Measurements from ENCODE around the gene MLLT10. TPM values are rescaled to one million over a fixed set of nuclear protein-coding genes. Genes with fewer than 3 reads are reported as not detected.
"Not testable (repeated sequence)": the region's sequence is repeated elsewhere in the genome, so short reads cannot be mapped to it uniquely, and the experiment has no call there.

MLLT10 gene
- total and polyA plus RNA-seq, 4 donors: 20.6 to 97.8 (median 35.7) TPM

- H3K4me3 ChIP-seq: peak overlapping the region; percentile 88
- no peak for ATAC-seq (ENCODE audit: insufficient read depth, low FRiP score)
Observed at GRCh38 chr10:21534280-21534586, 201 bp downstream of the MLLT10 start.

GRCh38 chr10:21534604-21535493 is 817 bp downstream of the MLLT10 start:
- 0 to 2% methylated on average over 48 to 96 of the region's 96 CpGs for WGBS, 2 donors
- peak; percentile 21 for ATAC-seq (ENCODE audit: insufficient read depth, low FRiP score)

More at GRCh38 chr10:21534280-21534586, 201 bp downstream of the MLLT10 start:
- peaks cover 0 to 19% (median 3%) of the 10 kb centered on the region in 5 donors for H3K4me1 ChIP-seq (ENCODE audit: control insufficient read depth in 5 of 5, insufficient read depth in 5 of 5, low read length in 5 of 5)
- no peak overlapping the region for H3K9ac ChIP-seq (ENCODE audit: insufficient read depth in 1 of 2, low read length in 2 of 2)
- H3K27ac ChIP-seq (ENCODE audit: low read depth in 1 of 2, low read length in 1 of 2): peak overlapping the region; percentile 75 to 96
- no peaks in the 10 kb centered on the region for H3K9me3 ChIP-seq (ENCODE audit: control insufficient read depth in 4 of 4, insufficient read depth in 3 of 4, low read length in 3 of 4)
- 3 to 5% methylated on average over 7 to 20 of the region's 26 CpGs for WGBS, 2 donors
- H3K36me3 ChIP-seq (ENCODE audit: control insufficient read depth in 4 of 4, insufficient read depth in 4 of 4, low read length in 4 of 4): peaks cover 2 to 10% (median 5%) of the 10 kb centered on the region in 4 donors
- no peaks in the 10 kb centered on the region for H3K27me3 ChIP-seq (ENCODE audit: control insufficient read depth in 3 of 3, insufficient read depth in 3 of 3, low read length in 2 of 3)
- DNase-seq: no peak
- no peak for TF ChIP-seq CTCF (IDR thresholded peaks at IDR 0.05; ENCODE audit: control extremely low read depth, extremely low read depth)

GRCh38 chr10:21535494-21535965 is 1.5 kb downstream of the MLLT10 start:
- Histone ChIP-seq H3K27ac (ENCODE audit: low read depth in 1 of 2, low read length in 1 of 2) (peak overlapping the region; percentile 72 to 92), H3K4me3 (peak overlapping the region; percentile 65)
- no peak for ATAC-seq (ENCODE audit: insufficient read depth, low FRiP score)

More at GRCh38 chr10:21534604-21535493, 817 bp downstream of the MLLT10 start:
- no peak for TF ChIP-seq CTCF (IDR thresholded peaks at IDR 0.05; ENCODE audit: control extremely low read depth, extremely low read depth)
- DNase-seq: peak; percentile 80 to 83 (median 80)
- H3K9me3 ChIP-seq (ENCODE audit: control insufficient read depth in 4 of 4, insufficient read depth in 3 of 4, low read length in 3 of 4): no peaks in the 10 kb centered on the region
- H3K4me3 ChIP-seq: peak overlapping the region; percentile 88
- H3K9ac ChIP-seq (ENCODE audit: insufficient read depth in 1 of 2, low read length in 2 of 2): peak overlapping the region in 1 of 2 donors; percentile 74
- no peaks in the 10 kb centered on the region for H3K27me3 ChIP-seq (ENCODE audit: control insufficient read depth in 3 of 3, insufficient read depth in 3 of 3, low read length in 2 of 3)
- peaks cover 0 to 16% (median 3%) of the 10 kb centered on the region in 5 donors for H3K4me1 ChIP-seq (ENCODE audit: control insufficient read depth in 5 of 5, insufficient read depth in 5 of 5, low read length in 5 of 5)
- peak overlapping the region; percentile 72 to 96 for H3K27ac ChIP-seq (ENCODE audit: low read depth in 1 of 2, low read length in 1 of 2)
- peaks cover 5 to 12% (median 6%) of the 10 kb centered on the region in 4 donors for H3K36me3 ChIP-seq (ENCODE audit: control insufficient read depth in 4 of 4, insufficient read depth in 4 of 4, low read length in 4 of 4)

GRCh38 chr10:21535976-21536375 is 1.9 kb downstream of the MLLT10 start:
- Histone ChIP-seq H3K9ac (ENCODE audit: insufficient read depth in 1 of 2, low read length in 2 of 2) (peak overlapping the region in 1 of 2 donors; percentile 8), H3K4me1 (ENCODE audit: control insufficient read depth in 5 of 5, insufficient read depth in 5 of 5, low read length in 5 of 5) (peaks cover 0 to 16% (median 3%) of the 10 kb centered on the region in 5 donors), H3K36me3 (ENCODE audit: control insufficient read depth in 4 of 4, insufficient read depth in 4 of 4, low read length in 4 of 4) (peaks cover 5 to 17% (median 8%) of the 10 kb centered on the region in 4 donors)
- H3K4me3 ChIP-seq; H3K27ac ChIP-seq (ENCODE audit: low read depth in 1 of 2, low read length in 1 of 2); ATAC-seq (ENCODE audit: insufficient read depth, low FRiP score); H3K9me3 ChIP-seq (ENCODE audit: control insufficient read depth in 4 of 4, insufficient read depth in 3 of 4, low read length in 3 of 4); DNase-seq; H3K27me3 ChIP-seq (ENCODE audit: control insufficient read depth in 3 of 3, insufficient read depth in 3 of 3, low read length in 2 of 3): not testable (repeated sequence)
- WGBS, 2 donors: 88 to 90% methylated on average over 9 of the region's 9 CpGs

More at GRCh38 chr10:21535494-21535965, 1.5 kb downstream of the MLLT10 start:
- peaks cover 0 to 16% (median 3%) of the 10 kb centered on the region in 5 donors for H3K4me1 ChIP-seq (ENCODE audit: control insufficient read depth in 5 of 5, insufficient read depth in 5 of 5, low read length in 5 of 5)
- H3K9ac ChIP-seq (ENCODE audit: insufficient read depth in 1 of 2, low read length in 2 of 2): peak overlapping the region in 1 of 2 donors; percentile 8
- peaks cover 5 to 17% (median 8%) of the 10 kb centered on the region in 4 donors for H3K36me3 ChIP-seq (ENCODE audit: control insufficient read depth in 4 of 4, insufficient read depth in 4 of 4, low read length in 4 of 4)
- no peaks in the 10 kb centered on the region for H3K9me3 ChIP-seq (ENCODE audit: control insufficient read depth in 4 of 4, insufficient read depth in 3 of 4, low read length in 3 of 4)
- DNase-seq: peak in 2 of 3 donors; percentile 50 to 62
- 28 to 44% methylated on average over 9 of the region's 9 CpGs for WGBS, 2 donors
- H3K27me3 ChIP-seq (ENCODE audit: control insufficient read depth in 3 of 3, insufficient read depth in 3 of 3, low read length in 2 of 3): no peaks in the 10 kb centered on the region
- no peak for TF ChIP-seq CTCF (IDR thresholded peaks at IDR 0.05; ENCODE audit: control extremely low read depth, extremely low read depth)

Measured in lung (tissue), 12 donors.